GM18526 (cell line): ENCODE results near the gene PTPRA.

Experiments
- POLR2A ChIP-seq: IDR thresholded peaks from 3 replicates; pipeline ENCODE4 v1.6.1; 2011; ENCODE audit not compliant: insufficient read length; ENCODE audit errors: extremely low read depth

The PTPRA gene

DNA sequence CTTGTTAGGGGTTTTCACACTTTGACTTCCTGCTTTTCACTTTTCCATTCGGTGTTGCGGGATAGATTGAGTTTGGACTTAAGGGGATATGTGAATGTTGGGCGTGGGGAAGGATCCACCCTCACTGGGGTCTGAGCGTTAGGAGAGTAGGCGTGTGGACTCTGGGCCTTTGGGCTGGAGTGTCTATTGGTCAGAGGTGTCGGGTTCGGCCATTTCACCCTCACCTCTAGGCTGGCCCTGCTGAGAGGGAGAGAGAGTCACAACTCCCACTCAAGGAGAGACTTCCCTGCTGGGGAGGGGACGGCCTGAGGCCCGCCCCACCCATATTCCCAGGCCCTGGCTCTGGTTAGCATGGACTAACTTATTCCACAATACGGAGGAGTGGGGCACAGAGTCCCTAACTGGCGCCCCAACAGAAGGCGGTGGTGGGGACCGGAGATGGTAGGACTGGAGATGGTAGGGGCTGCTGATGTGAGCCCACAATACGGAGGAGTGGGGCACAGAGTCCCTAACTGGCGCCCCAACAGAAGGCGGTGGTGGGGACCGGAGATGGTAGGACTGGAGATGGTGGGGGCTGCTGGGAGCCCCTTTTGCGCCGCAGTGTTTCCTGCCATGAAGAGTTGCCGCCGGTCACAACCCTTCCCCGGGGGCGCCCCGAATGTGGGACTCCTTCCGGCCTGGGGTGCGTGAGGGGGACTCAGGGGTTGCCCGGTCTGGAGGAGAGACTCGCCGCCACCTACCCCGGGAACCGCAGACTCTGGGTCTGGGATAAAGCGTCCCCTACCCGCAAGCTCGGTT is 1.4 kb upstream of the PTPRA start:
- no peak for TF ChIP-seq POLR2A

DNA sequence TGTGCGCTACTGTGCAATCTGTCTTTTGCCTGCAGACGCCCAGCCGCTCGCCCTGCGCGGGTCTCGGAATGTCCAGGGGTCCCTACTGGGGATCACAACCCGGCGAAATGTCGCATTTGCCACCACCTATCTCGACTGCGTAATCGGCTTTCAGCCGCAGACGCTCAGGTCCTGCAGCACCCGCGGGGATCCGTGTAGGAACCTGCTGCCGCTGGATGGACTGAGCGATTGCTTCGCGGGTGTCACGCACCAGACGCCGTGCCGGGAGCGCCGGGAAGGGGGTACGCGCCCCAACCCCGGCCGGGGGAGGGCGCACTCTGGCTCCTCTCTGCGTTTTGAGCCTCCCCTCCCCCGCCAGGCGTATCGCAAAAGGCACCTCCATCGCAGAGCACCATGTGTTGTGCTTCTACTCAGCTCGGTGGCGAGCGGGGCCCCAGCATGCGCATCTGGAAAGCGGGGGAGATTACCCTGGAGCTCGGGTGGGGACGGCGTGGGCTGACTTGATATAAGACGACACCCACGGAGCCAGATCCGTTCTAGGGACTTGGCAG is 747 bp upstream of the PTPRA start:
- no peak for TF ChIP-seq POLR2A

GRCh38 chr20:2873747-2874041 is 413 bp downstream of the PTPRA start:
- no peak for TF ChIP-seq POLR2A

DNA sequence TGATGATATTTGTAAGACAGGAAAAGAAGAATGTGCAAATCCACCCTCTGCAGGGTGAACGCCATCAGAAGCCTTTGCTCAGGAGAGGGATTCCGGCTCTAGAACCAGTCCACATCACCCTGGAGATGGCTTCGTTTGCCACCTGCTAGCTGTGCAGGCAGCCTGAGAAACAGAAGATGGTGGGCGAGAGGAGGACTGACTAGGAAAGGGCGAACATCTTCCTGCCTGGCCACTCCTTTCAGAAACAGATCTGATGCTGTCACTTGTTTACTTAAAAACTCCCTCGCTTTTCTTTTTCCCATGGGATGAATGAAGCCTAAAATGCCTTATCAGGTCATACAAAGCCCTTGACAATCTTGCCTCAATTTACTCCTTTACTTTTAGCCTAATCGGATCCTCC is 1.2 kb downstream of the PTPRA start:
- no peak for TF ChIP-seq POLR2A

GRCh38 chr20:2875690-2876203 is 2.5 kb downstream of the PTPRA start:
- TF ChIP-seq POLR2A, result no peak

GRCh38 chr20:2878515-2878914 is 5.2 kb downstream of the PTPRA start:
- no peak for TF ChIP-seq POLR2A

DNA sequence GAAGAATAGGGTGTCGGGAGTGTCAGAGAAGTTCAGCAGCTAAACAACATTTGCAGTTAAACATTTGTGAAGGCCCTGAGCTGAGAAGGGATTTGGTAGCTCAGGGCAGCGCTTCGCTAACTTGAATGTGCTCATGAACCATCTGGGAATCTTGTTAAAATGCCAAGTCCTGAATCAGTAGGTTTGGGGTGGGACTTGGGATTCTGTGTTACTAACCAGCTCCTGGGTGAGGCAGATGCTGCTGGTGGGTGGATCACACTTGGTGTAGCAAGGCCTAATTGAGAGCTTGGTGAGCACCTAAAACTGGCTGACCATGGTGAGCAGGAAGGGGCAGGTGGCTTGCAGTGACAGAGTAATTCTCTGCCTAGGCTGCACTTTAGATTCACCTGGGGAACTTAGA is 5.9 kb downstream of the PTPRA start:
- no peak for TF ChIP-seq POLR2A

- no peak for TF ChIP-seq POLR2A
Observed at GRCh38 chr20:2880650-2881049, 7.4 kb downstream of the PTPRA start.

DNA sequence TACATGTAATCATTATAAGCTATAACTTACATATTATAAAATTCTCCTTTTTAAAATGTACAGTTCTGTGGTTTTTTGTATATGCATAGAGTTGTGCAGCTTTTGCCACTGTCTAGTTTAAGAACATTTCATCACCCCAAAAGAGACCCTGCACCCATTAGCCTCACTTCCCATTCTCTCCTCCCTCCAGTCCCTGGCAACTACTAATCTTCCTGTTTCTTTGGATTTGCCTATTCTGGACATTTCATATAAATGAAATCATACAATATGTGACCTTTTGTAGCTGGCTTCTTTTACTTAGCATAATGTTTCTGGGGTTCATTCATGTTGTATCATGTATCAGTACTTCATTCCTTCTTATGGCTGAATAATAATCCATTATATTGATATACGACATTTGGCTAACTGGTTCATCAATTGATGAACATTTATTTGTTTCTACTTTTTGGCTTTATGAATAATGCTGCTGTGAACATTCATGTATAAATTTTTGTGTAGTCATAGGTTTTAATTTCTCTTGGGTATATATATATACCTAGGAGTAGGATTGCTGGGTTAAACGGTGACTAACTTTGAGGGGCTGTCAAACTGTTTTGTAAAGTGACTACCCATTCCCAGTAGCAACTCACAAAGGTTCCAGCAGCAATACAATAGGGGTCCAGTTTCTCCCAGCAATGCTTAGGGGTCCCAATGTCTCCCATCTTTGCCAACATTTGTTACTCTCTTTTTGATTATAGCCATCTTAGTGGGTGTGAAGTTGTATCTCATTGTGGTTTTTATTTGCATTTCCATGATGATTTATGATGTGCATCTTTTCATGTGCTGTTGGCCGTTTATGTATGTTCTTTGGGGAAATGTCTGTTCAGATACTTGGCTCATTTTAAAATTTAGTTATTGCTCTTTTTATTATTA is 10.7 kb downstream of the PTPRA start:
- no peak for TF ChIP-seq POLR2A

GRCh38 chr20:2887715-2888114 is 14.4 kb downstream of the PTPRA start:
- no peak for TF ChIP-seq POLR2A

DNA sequence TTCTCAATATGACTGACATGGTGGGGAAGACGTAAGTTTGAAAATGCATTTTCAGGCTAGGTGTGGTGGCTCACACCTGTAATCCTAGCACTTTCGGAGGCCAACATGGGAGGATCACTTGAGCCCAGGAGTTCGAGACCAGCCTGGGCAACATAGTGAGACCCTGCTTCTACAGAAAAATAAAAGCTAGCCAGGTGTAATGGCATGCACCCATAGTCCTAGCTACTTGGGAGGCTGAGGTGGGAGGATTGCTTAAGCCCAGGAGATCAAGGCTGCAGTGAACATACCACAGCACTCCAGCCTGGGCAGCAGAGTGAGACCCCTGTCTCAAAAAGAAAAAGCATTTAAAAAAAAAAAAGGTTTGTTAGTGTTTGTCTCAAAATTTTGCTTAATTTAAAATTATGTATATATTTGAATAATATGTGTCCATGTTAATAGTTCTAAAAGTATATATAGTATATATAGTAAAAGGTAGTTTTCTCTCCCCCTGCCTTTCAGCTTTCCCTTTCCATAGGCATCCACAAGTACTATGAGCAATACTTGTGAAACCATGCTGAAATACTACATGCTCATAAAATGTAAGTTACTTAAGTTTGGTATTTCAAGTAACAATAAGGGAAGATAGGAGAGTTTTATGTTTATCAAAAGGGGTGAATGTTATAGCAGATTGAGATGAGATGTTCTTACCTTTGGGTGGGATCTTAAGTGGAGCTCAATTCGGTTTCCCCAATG is 15.1 kb downstream of the PTPRA start:
- no peak for TF ChIP-seq POLR2A

DNA sequence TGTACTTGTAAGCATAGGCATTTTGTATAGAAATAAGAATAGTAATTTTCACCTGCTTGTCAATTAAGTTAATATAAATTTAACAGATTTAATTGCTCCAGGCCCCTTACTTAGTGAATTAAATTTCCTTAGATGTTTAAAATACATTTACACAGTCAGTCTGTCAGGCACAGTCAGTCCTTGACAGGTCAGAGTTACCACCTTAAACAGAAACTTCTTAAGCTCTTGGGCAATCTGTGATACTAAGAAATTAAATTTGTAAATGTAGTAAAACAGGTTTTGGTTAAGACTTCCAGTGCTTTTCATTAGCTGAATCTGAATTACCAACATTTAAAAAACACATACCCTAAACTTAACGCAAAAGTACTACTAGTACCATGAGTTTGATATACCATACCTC is 15.9 kb downstream of the PTPRA start:
- no peak for TF ChIP-seq POLR2A

- no peak for TF ChIP-seq POLR2A
Observed at GRCh38 chr20:2889797-2890196, 16.5 kb downstream of the PTPRA start.

DNA sequence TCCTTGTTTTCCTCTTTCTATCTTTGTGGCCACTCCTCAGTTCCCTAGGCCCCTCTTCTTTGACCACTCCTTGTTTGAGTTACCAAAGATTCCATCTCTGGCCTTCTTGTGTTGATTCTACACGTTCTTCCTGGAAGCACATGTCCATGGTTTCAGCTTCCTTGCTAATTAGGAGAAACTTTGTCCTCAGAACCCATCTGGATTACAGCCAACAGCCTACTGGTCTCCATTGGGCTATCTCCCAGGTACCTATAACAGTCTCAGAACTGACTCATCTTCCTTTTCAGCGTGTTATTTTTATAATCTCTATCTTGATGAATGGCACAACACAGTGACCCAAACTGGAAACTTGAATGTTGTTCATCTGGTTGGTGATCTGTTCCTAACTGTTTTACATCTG is 17.5 kb downstream of the PTPRA start:
- no peak for TF ChIP-seq POLR2A

- TF ChIP-seq POLR2A, result no peak
Observed at GRCh38 chr20:2891343-2891742, 18.1 kb downstream of the PTPRA start.
